ENCODE measurements around the gene SLC26A8.
"Not testable (repeated sequence)": the region's sequence is repeated elsewhere in the genome, so short reads cannot be mapped to it uniquely, and the experiment has no call there.

SLC26A8 gene

GRCh38 chr6:35919085-35919826 lies 105.2 kb downstream of the SLC26A8 start:
- Mint-ChIP-seq H3K27ac (peak overlapping the region; percentile 75 to 95 (median 89)), H3K4me1 (peaks cover 31% of the 10 kb centered on the region), H3K9me3 (no peaks in the 10 kb centered on the region), H3K27me3 (ENCODE audit: low read depth) (no peaks in the 10 kb centered on the region), H3K36me3 (ENCODE audit: low read depth) (peaks cover 13% of the 10 kb centered on the region), H3K4me3 (peak overlapping the region; percentile 95 to 97 (median 96))
- TF ChIP-seq CTCF (IDR thresholded peaks at IDR 0.05; ENCODE audit: unreplicated experiment in 3 of 3) = no peak

GRCh38 chr6:35916893-35917292 lies 107.5 kb downstream of the SLC26A8 start:
- Mint-ChIP-seq H3K4me1 (peaks cover 27% of the 10 kb centered on the region), H3K4me3 (peak overlapping the region in 2 of 3 experiments; percentile 35 to 45), H3K36me3 (ENCODE audit: low read depth) (peaks cover 33% of the 10 kb centered on the region)
- H3K27ac Mint-ChIP-seq; H3K27me3 Mint-ChIP-seq (ENCODE audit: low read depth); H3K9me3 Mint-ChIP-seq: not testable (repeated sequence)

- Mint-ChIP-seq H3K9me3 (peaks cover 10% of the 10 kb centered on the region), H3K4me3 (no peak overlapping the region), H3K4me1 (peaks cover 22% of the 10 kb centered on the region), H3K27me3 (ENCODE audit: low read depth) (no peaks in the 10 kb centered on the region), H3K36me3 (ENCODE audit: low read depth) (peaks cover 41% of the 10 kb centered on the region), H3K27ac (no peak overlapping the region)
- no peak for TF ChIP-seq CTCF (IDR thresholded peaks at IDR 0.05; ENCODE audit: unreplicated experiment in 3 of 3)
Observed at GRCh38 chr6:35916056-35916455, 108.4 kb downstream of the SLC26A8 start.

GRCh38 chr6:35914536-35914935 lies 109.9 kb downstream of the SLC26A8 start:
- H3K4me3 Mint-ChIP-seq = no peak overlapping the region
- H3K9me3 Mint-ChIP-seq = peaks cover 21% of the 10 kb centered on the region
- H3K4me1 Mint-ChIP-seq = peaks cover 16% of the 10 kb centered on the region
- no peak for TF ChIP-seq CTCF (IDR thresholded peaks at IDR 0.05; ENCODE audit: unreplicated experiment in 3 of 3)
- peaks cover 56% of the 10 kb centered on the region for H3K36me3 Mint-ChIP-seq (ENCODE audit: low read depth)
- H3K27me3 Mint-ChIP-seq (ENCODE audit: low read depth) = no peaks in the 10 kb centered on the region
- H3K27ac Mint-ChIP-seq = no peak overlapping the region

- no peaks in the 10 kb centered on the region for H3K27me3 Mint-ChIP-seq (ENCODE audit: low read depth)
- H3K36me3 Mint-ChIP-seq (ENCODE audit: low read depth) = peaks cover 80% of the 10 kb centered on the region
- no peak for TF ChIP-seq CTCF (IDR thresholded peaks at IDR 0.05; ENCODE audit: unreplicated experiment in 3 of 3)
- no peak overlapping the region for H3K4me3 Mint-ChIP-seq
- peaks cover 38% of the 10 kb centered on the region for H3K9me3 Mint-ChIP-seq
- H3K4me1 Mint-ChIP-seq = no peaks in the 10 kb centered on the region
- no peak overlapping the region for H3K27ac Mint-ChIP-seq
Observed at GRCh38 chr6:35911871-35912653, 112.4 kb downstream of the SLC26A8 start.

GRCh38 chr6:35909571-35909970 lies 114.9 kb downstream of the SLC26A8 start:
- H3K4me1 Mint-ChIP-seq; H3K4me3 Mint-ChIP-seq; H3K27ac Mint-ChIP-seq; H3K27me3 Mint-ChIP-seq (ENCODE audit: low read depth): not testable (repeated sequence)
- Mint-ChIP-seq H3K9me3 (peaks cover 41% of the 10 kb centered on the region), H3K36me3 (ENCODE audit: low read depth) (peaks cover 83% of the 10 kb centered on the region)

- not testable (repeated sequence) for H3K4me3 Mint-ChIP-seq; H3K27ac Mint-ChIP-seq; H3K27me3 Mint-ChIP-seq (ENCODE audit: low read depth); H3K4me1 Mint-ChIP-seq
- H3K36me3 Mint-ChIP-seq (ENCODE audit: low read depth) = peaks cover 80% of the 10 kb centered on the region
- H3K9me3 Mint-ChIP-seq = peaks cover 41% of the 10 kb centered on the region
Observed at GRCh38 chr6:35908753-35909401, 115.6 kb downstream of the SLC26A8 start.
